Glomerular visceral epithelial cell (primary cell): ENCODE measurements around the gene ZNF226.
"Not testable (repeated sequence)": the region's sequence is repeated elsewhere in the genome, so short reads cannot be mapped to it uniquely, and the experiment has no call there.

ENCODE experiments used
- DNase-seq: peaks from one replicate; pipeline ENCODE4 v3.0.0-alpha.2; 2016; ENCODE audit errors: extremely low spot score

Gene ZNF226

DNA sequence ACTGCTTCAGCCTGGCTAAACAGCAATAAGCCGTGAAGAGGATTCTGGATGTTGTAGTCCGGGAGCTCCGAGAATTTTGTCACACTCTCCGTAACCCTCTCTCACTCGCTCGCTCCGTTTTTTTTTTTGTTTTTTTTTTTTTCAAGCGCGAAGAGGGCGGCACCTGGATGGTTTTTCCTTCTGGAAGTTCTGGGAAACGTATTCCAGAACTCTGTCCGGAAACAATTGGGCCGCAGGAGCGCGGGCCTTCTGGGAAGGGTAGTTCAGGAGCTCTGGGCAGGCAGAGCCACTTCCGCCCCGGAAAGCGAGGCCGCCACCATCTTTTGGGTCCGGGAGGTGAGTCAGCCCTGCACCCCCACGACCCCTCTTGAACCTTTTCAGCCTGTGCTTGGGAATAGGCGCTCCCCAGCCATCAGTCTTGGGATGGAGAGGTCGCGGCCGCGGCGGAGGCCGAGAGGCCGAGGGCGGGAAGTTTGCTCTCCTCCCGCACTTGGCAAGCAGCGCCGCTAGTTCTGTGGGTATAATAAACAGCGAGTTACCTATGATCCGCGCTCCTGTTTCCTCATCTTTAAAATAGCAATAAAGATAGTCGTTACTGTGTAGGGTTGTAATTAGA is 47.5 kb downstream of the ZNF226 start, which contains the start of gene ZNF227:
ZNF227 (plus strand) TSS at position 283 of the 616 bp plus-strand sequence. CDS start 5,261 bp downstream, outside the sequence.
- DNase-seq, result peak; percentile 97

DNA sequence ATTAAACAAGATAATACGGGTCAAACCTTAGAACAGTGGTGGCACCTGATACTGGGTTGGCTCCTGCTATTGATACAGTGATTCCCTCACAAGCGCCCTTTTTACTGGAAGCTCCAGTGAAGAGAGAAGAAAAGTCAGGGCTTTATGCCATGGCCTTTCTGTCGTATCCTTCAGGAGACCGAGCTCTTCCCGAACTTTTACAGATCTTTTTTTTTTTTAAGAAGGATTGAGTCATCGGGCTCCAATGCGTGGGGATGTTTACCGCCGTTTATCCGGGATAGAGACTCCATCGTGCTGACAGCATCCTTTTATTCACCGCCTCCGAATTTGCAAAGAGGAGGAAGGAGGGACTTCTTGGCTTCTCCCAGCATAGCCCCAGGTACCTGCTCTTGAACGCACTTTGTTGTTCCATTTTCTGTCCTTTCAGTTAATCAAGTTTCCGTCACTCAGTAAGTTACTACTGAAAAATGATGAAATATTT is 48.0 kb downstream of the ZNF226 start:
- DNase-seq, result peak; percentile 42

DNA sequence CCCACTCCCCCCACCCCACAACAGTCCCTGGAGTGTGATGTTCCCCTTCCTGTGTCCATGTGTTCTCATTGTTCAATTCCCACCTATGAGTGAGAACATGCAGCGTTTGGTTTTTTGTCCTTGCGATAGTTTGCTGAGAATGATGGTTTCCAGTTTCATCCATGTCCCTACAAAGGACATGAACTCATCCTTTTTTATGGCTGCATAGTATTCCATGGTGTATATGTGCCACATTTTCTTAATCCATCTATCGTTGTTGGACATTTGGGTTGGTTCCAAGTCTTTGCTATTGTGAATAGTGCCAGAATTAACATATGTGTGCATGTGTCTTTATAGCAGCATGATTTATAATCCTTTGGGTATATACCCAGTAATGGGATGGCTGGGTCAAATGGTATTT is 55.0 kb downstream of the ZNF226 start:
- not testable (repeated sequence) for DNase-seq

DNA sequence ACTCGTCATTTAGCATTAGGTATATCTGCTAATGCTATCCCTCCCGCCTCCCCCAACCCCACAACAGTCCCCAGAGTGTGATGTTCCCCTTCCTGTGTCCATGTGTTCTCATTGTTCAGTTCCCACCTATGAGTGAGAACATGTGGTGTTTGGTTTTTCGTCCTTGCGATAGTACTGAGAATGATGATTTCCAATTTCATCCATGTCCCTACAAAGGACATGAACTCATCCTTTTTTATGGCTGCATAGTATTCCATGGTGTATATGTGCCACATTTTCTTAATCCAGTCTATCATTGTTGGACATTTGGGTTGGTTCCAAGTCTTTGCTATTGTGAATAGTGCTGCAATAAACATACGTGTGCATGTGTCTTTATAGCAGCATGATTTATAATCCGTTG is 55.9 kb downstream of the ZNF226 start:
- DNase-seq, result not testable (repeated sequence)

DNA sequence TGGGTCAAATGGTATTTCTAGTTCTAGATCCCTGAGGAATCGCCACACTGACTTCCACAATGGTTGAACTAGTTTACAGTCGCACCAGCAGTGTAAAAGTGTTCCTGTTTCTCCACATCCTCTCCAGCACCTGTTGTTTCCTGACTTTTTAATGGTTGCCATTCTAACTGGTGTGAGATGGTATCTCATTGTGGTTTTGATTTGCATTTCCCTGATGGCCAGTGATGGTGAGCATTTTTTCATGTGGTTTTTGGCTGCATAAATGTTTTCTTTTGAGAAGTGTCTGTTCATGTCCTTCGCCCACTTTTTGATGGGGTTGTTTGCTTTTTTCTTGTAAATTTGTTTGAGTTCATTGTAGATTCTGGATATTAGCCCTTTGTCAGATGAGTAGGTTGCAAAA is 56.4 kb downstream of the ZNF226 start:
- not testable (repeated sequence) for DNase-seq
